Glutamatergic neuron (in vitro differentiated cells): Measurements from ENCODE around the gene RFX2. TPM values are rescaled to one million over a fixed set of nuclear protein-coding genes. Genes with fewer than 3 reads are reported as not detected.

Experiments
- DNase-seq: peaks from one replicate; pipeline ENCODE4 v3.0.0; 2022
- H3K27ac Mint-ChIP-seq: one replicate; pipeline ENCODE4 v1.8.0; 2020; ENCODE audit warnings: mild to moderate bottlenecking, mixed read lengths, inconsistent platforms; ENCODE audit not compliant: unreplicated experiment
- H3K27me3 Mint-ChIP-seq: one replicate; pipeline ENCODE4 v1.8.0; 2020; ENCODE audit warnings: mild to moderate bottlenecking, moderate library complexity, mixed read lengths, inconsistent platforms; ENCODE audit not compliant: unreplicated experiment
- H3K36me3 Mint-ChIP-seq: one replicate; pipeline ENCODE4 v1.8.0; 2020; ENCODE audit warnings: mild to moderate bottlenecking, mixed read lengths, inconsistent platforms; ENCODE audit not compliant: unreplicated experiment
- H3K4me1 Mint-ChIP-seq: one replicate; pipeline ENCODE4 v1.8.0; 2020; ENCODE audit warnings: mild to moderate bottlenecking, low read depth, mixed read lengths, inconsistent platforms; ENCODE audit not compliant: unreplicated experiment
- H3K4me3 Mint-ChIP-seq: one replicate; pipeline ENCODE4 v1.8.0; 2020; ENCODE audit warnings: mild to moderate bottlenecking, mixed read lengths, inconsistent platforms; ENCODE audit not compliant: unreplicated experiment
- H3K9me3 Mint-ChIP-seq: one replicate; pipeline ENCODE4 v1.8.0; 2020; ENCODE audit warnings: mild to moderate bottlenecking, moderate library complexity, mixed read lengths, inconsistent platforms; ENCODE audit not compliant: unreplicated experiment
- CTCF ChIP-seq: fragments of 200-600 bp; sonication (generic); IDR thresholded peaks from one replicate; pipeline ENCODE4 v1.5.0; 2021; ENCODE audit not compliant: partially characterized antibody, unreplicated experiment
- total RNA-seq: library from RNA; stranded (reverse); fragmentation: NEBNext Ultra II Directional; extraction: Animal tissue kit (Norgen Biotek cat#: 25700); gene quantifications from one replicate; pipeline ENCODE4 v1.2.1, GENCODE V29; 2021; ENCODE audit not compliant: unreplicated experiment

The RFX2 gene
- total RNA-seq, 1 donor from 2014 or later: 4.3 TPM

- no peak for TF ChIP-seq CTCF
- Mint-ChIP-seq H3K9me3 (no peaks in the 10 kb centered on the region), H3K27ac (peak overlapping the region; percentile 55), H3K4me3 (peak overlapping the region; percentile 49), H3K27me3 (peaks cover 5% of the 10 kb centered on the region), H3K4me1 (peaks cover 17% of the 10 kb centered on the region), H3K36me3 (no peaks in the 10 kb centered on the region)
- DNase-seq: no peak
Observed at GRCh38 chr19:5968431-5969373, 141.6 kb downstream of the RFX2 start.

- peak; percentile 73 for DNase-seq
- TF ChIP-seq CTCF: peak; percentile 96
- Mint-ChIP-seq H3K27ac (peak overlapping the region; percentile 64), H3K9me3 (no peaks in the 10 kb centered on the region), H3K4me3 (no peak overlapping the region), H3K36me3 (no peaks in the 10 kb centered on the region), H3K4me1 (peaks cover 15% of the 10 kb centered on the region), H3K27me3 (peaks cover 5% of the 10 kb centered on the region)
Observed at GRCh38 chr19:5967994-5968430, 142.3 kb downstream of the RFX2 start.

- H3K27me3 Mint-ChIP-seq: peaks cover 5% of the 10 kb centered on the region
- no peaks in the 10 kb centered on the region for H3K9me3 Mint-ChIP-seq
- no peak for TF ChIP-seq CTCF
- no peaks in the 10 kb centered on the region for H3K36me3 Mint-ChIP-seq
- peak overlapping the region; percentile 64 for H3K27ac Mint-ChIP-seq
- peaks cover 18% of the 10 kb centered on the region for H3K4me1 Mint-ChIP-seq
- no peak for DNase-seq
- H3K4me3 Mint-ChIP-seq: no peak overlapping the region
Observed at GRCh38 chr19:5967571-5967970, 142.7 kb downstream of the RFX2 start.

GRCh38 chr19:5966941-5967340 is 143.4 kb downstream of the RFX2 start:
- H3K27ac Mint-ChIP-seq: no peak overlapping the region
- no peak overlapping the region for H3K4me3 Mint-ChIP-seq
- peaks cover 5% of the 10 kb centered on the region for H3K27me3 Mint-ChIP-seq
- H3K36me3 Mint-ChIP-seq: no peaks in the 10 kb centered on the region
- H3K9me3 Mint-ChIP-seq: no peaks in the 10 kb centered on the region
- DNase-seq: no peak
- no peak for TF ChIP-seq CTCF
- H3K4me1 Mint-ChIP-seq: peaks cover 22% of the 10 kb centered on the region

GRCh38 chr19:5966215-5966614 is 144.1 kb downstream of the RFX2 start:
- Mint-ChIP-seq H3K27ac (no peak overlapping the region), H3K9me3 (no peaks in the 10 kb centered on the region), H3K4me3 (no peak overlapping the region), H3K36me3 (no peaks in the 10 kb centered on the region), H3K27me3 (peaks cover 8% of the 10 kb centered on the region), H3K4me1 (peaks cover 24% of the 10 kb centered on the region)
- no peak for DNase-seq
- TF ChIP-seq CTCF: no peak
